Measurements from ENCODE around the gene MRPS5.
"Not testable (repeated sequence)": the region's sequence is repeated elsewhere in the genome, so short reads cannot be mapped to it uniquely, and the experiment has no call there.

Gene MRPS5

DNA sequence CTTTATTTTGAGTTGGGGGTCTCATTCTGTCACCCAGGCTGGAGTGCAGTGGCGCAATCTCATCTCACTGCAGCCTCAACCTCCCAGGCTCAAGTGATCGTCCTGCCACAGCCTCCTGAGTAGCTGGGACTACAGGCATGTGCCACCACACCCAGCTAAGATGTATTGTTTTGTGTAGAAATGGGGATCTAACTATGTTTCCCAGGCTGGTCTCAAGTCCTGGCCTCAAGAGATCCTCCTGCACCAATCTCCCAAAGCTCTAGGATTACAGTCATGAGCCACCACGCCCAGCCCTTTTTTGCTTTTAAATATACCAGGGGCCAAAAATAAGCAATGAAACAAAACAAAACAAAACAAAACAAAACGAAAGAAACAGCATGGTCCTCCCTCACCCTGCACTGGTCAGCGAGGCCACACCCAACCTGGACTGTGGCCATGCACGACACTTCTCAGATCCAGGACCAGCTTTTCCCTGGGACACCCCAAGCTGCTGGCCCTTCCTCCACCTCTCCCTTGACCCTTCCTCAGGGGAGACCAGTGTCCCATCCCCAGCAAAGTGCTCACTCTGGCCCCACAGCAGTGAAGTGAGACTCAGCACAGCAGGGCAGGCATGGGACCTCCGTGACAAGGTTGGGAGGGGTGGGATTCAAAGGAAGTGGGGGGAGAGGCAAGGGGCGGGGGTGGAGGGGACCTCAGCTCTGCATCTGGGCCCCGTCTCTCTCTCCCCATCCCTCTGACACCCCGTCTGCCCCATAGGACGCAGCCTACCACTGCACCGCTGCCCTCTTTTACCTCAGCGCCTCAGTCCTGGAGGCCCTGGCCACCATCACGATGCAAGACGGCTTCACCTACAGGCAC, 72.6 kb downstream of the MRPS5 start:
- in situ Hi-C loops (cut with MboI; ENCODE audit: low sequenced_read_pairs): no loop called here

DNA sequence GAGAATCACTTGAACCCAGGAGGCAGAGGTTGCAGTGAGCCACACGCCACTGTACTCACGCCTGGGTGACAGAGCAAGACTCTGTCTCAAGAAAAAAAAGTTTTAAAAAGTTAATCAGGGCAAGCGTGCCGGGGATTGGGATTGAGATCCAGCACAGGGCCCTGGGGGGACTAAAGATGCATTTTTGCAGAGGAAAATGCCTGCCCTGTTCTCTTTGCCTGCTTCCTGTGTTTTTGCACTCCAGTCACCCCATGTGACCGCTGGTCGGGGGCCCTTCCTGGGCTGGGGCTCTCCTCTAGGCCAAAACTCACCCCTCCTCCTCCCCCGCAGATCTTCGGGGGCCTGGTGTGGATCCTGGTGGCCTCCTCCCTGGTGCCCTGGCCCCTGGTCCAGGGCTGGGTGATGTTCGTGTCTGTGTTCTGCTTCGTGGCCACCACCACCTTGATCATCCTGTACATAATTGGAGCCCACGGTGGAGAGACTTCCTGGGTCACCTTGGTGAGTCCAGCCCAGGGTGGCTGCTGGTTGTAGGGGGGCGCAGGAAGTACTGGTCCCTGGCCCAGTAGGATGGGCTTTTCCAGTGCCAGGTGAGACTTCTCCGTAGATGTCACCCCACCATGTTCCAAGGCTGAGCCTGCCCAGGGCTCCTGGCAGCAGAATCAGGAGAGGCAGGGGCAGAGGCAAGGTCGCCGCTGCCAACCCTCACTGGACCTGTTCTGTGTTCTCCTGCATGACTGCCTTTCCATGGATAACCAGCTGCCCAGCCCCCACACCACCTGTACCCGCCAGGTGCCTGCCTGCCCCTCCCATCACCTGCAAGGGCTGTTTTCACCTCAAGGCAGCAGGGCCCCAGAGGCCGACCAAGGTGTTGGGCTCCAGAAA, 73.7 kb downstream of the MRPS5 start:
- in situ Hi-C loops (cut with MboI; ENCODE audit: low sequenced_read_pairs): no loop called here

DNA sequence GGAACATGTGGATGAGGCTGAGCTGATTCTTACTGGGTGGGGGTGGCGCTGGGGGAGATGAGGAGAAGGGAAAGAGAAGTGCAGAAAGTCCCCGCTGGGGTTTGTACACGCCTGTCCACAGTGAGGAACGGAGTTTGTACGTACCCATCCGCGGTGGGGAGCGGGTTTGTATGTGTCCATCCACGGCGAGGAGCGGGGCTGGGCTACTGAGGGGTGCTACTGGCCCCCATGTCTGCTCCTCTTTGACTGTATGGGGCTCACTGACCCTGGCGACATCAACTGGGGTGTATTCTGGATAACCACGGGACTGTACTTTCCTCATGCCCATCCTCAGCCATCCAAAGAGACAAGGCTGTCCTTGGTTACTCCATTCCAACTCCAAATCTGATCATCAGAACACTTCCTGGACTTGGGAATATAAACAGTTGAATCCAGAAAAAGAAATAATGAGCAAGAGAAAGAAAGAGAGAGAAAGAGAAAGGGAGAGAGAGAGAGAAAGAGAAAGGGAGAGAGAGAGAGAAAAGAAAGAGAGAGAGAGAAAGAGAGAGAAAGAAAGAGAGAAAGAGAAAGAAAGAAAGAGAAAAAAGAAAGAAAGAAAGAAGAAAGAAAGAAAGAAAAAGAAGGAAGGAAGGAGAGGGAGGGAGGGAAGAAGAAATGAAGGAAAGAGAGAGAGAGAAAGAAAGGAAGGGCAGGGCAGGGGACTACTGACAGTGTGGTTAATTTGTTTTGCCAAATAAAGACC, 75.1 kb downstream of the MRPS5 start:
- in situ Hi-C loops (cut with MboI; ENCODE audit: low sequenced_read_pairs): no loop called here

DNA sequence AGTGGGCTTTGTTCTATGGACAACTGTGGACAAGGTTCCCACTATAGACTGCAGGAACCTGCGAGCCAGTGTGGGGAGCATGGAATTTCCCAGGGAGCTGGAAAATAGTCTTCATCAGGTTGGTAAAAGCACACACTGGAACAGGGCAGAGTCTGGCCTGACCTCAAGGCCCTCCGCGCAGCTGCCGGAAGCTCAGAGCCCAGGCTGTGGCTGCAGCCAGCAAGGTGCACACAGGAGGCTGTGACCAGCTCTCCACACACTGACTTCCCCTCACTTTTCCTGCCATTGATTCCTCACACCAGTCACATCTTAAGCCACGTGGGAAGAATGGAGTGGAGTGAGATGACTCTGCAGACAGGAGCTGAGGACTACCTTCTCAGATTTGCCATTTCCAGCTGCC, 77.0 kb downstream of the MRPS5 start:
- in situ Hi-C loops (cut with MboI; ENCODE audit: low sequenced_read_pairs): no loop called here

DNA sequence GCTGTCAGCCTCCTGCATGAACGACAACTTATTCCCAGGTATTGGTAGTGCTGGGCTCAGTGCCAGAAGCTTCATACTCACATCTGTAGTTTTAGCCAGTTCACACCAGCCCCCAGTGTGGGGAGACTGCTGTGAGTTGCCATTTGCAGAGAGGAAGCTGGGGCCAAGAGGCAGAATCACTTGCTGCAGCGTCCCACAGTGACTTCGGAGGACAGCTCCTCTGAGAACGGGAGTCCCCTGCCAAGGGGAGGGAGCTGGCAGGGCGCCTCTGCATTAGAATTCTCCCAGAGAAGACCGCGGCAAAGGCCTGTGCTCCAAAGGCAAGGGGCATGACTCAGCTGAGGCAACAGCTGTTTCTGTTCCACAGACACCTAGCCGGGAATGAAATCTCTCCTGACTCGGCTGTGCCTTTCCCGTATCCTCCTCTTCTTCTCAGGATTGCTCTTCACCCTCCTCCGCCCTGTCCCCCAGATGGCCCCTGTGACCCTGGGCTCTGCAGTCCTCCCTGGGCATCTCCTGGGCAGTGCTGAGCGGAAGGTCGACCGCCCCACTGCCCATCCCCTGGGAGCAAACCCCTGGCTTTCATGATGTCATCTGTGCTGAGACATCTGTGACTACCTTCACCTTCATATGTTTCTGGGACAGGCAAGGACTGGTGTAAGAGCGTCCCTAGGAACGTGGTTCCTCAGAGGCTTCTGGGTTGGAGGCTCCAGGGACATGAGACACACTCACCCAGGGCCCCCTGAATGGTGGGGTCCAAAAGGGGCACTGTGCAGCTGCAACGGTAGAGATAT, 78.1 kb downstream of the MRPS5 start:
- in situ Hi-C loops (cut with MboI; ENCODE audit: low sequenced_read_pairs): no loop called here

DNA sequence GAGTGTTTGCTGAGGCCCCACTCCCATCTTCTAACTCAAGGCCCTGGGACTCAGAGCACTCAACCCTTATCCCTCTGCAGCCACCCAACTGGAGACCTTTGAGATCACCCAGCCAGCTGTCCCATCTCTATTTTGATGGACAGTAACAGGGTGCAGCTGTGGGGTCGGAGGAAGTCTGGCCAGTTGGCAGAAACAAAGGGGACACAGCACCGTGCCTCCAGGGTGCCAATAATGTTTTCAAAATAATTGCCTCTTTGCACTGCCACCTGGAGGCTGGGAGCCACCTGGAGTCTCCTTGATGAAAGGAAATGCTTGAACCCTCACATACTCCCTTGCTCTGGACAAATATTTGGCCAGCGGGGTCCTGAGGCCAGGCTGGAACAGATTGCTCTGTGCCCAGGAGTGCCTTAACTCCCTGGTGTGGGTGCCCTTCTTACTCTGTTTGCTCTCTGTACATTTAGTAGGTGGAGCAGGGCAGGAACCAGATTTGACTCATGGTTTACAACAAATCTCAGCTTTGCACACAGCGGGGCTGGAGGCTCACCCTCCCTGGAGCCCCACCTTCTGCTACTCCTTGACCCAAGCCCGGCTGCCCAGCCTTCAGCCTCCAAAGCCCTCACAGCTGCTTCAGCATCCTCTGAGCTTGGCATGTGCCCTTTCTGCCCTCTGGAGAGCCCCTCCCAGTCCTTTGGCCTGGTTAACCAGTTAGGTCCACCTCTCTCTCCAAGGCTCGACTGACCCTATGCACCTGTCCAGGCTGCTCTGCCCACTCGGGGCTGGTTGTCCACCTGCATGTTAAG, 78.9 kb downstream of the MRPS5 start:
- in situ Hi-C loops (cut with MboI; ENCODE audit: low sequenced_read_pairs): no loop called here

DNA sequence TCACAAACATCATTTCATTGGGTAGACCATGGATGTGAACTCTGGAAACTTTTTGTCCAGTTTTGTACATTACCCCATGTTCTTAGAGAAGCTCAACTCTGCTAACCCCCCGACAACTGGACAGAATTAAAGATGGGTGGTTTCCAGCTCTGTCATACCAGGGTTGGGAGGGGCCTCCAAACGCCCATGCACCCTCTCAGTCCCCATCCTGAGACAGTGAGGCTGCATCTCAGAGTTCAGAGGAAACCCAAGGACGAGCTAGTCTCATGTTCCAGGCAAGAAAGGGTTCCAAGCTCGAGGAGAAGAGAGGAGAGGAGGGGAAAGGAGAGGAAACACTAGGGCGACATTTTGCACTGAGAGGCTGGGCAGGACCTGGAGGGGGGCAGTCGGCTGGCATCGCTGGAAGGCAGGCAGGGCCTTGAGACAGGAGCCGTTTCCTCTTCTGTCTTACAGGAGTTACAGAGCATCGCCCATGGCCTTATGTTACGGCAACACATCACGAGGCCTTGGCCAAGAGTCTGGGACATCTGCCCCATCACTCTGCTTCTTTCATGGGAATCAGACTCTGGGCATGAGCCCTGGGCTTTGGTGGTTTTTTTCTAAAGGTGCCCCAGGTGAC, 79.7 kb downstream of the MRPS5 start:
- in situ Hi-C loops (cut with MboI; ENCODE audit: low sequenced_read_pairs): no loop called here

DNA sequence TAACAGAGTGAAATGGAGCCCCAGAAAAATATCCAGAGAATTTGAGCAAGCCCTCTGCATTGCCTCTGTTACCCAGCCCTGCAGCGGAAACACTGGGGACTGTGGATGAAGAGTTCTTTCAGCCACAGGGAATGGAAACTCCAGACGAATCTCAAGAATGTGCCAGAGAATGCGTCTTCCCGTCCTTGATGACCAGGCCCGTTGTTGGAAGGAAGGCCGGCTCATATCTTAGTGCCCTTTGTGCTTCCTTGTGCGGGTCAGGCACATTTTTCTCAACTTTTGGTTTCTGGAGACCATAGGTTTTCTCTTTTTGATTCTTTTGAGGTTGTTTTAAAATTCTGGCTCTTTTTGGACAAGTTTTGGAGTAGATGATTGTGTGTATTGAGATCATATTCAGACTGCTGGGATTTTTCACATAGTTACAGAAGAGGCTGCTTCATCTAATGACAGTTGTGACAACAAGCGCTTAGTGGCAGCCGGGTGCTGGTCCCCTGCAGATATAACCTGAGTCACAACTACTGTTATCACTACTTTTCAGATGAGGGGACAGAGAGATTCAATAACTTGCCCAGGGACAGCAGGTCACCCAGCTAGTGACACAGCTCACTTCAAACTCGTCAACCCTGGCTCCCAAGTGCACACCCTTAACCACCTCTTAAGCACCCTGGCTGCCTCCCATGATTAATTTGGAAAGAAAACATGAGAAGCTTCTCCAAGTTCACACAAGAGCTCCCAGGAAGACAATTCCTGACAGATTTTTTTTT, 80.4 kb downstream of the MRPS5 start:
- in situ Hi-C loops (cut with MboI; ENCODE audit: low sequenced_read_pairs): no loop called here

DNA sequence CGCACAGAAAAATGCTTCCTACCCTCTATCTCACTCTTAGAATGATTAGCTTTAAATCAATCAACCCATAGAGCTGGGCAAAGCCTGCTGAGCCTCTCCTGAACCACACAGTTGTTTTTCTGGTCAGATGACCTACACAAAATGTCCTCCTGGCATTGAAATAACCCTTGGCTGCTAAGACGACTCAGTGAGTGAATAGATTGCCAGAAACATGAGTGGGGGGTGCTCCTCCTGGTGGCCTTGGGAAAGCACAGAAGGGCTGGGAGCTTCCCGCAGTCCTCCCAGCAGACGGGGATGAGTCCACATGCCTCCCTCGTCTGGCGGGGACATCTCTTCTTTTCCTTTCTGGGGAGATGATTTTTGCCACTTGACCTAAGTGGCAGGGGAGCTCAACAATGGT, 81.2 kb downstream of the MRPS5 start:
- in situ Hi-C loops (cut with MboI; ENCODE audit: low sequenced_read_pairs): no loop called here

DNA sequence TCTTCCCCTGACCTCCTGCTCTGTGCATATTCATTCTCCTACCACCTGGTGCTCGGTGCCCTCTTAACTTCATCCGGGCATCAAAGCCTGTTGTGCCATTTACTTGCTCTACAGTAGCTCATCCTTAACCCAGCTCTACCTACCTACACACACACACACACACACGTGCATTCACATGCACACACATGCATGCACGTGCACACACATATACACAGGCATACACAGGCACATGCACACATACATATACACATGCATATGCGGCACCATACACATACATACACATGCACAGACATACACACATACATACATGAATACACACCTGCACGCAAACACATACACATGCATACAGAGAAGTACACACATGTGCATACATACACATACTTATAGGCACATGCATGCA, 81.6 kb downstream of the MRPS5 start:
- in situ Hi-C loops (cut with MboI; ENCODE audit: low sequenced_read_pairs): no loop called here

DNA sequence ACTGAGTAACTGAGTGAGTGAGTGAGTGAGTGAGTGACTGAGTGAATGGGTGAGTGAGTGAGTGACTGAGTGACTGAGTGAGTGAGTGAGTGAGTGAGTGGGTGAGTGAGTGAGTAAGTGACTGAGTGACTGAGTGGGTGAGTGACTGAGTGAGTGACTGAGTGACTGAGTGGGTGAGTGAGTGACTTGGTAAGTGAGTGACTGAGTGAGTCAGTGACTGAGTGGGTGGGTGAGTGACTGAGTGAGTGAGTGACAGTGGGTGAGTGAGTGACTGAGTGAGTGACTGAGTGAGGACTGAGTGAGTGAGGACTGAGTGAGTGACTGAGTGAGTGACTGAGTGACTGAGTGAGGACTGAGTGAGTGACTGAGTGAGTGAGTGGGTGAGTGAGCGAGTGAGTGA, 82.2 kb downstream of the MRPS5 start:
- in situ Hi-C loops (cut with MboI; ENCODE audit: low sequenced_read_pairs): no loop called here

DNA sequence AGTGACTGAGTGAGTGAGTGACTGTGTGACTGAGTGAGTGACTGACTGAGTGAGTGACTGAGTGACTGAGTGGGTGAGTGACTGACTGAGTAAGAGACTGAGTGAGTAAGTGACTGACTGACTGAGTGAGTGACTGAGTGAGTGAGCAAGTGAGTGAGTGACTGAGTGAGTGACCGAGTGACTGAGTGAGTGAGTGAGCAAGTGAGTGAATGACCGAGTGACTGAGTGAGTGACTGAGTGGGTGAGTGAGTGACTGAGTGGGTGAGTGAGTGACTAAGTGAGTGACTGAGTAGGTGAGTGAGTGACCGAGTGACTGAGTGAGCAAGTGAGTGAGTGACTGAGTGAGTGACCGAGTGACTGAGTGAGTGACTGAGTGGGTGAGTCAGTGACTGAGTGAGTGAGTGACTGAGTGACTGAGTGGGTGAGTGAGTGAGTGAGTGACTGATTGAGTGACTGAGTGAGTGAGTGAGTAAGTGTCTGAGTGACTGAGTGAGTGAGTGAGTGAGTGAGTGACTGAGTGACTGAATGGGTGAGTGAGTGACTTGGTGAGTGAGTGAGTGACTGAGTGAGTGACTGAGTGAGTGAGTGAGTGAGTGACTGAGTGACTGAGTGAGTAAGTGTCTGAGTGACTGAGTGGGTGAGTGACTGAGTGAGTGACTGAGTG, 82.8 kb downstream of the MRPS5 start:
- in situ Hi-C loops (cut with MboI; ENCODE audit: low sequenced_read_pairs): no loop called here

DNA sequence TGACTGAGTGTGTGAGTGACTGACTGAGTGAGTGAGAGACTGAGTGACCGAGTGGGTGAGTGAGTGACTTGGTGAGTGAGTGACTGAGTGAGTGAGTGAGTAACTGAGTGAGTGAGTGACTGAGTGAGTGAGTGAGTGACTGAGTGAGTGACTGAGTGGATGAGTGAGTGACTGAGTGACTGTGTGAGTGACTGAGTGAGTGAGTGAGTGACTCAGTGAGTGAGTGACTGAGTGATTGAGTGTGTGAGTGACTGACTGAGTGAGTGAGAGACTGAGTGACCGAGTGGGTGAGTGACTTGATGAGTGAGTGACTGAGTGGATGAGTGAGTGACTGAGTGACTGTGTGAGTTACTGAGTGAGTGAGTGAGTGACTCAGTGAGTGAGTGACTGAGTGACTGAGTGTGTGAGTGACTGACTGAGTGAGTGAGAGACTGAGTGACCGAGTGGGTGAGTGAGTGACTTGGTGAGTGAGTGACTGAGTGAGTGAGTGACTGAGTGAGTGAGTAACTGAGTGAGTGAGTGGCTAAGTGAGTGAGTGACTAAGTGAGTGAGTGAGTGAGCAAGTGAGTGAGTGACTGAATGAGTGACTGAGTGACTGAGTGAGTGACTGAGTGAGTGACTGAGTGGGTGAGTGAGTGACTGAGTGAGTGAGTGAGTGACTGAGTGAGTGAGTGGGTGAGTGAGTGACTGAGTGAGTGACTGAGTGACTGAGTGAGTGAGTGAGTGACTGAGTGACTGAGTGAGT, 83.6 kb downstream of the MRPS5 start:
- in situ Hi-C loops (cut with MboI; ENCODE audit: low sequenced_read_pairs): not testable (repeated sequence)

DNA sequence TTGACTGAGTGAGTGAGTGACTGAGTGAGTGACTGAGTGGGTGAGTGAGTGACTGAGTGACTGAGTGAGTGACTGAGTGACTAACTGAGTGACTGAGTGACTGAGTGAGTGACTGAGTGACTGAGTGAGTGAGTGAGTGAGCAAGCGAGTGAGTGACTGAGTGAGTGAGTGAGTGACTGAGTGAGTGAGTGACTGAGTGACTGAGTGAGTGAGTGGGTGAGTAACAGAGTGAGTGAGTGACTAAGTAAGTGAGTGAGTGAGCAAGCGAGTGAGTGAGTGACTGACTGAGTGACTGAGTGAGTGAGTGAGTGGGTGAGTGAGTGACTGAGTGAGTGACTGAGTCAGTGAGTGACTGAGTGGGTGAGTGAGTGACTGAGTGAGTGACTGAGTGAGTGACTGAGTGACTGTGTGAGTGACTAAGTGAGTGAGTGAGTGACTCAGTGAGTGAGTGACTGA, 84.2 kb downstream of the MRPS5 start:
- in situ Hi-C loops (cut with MboI; ENCODE audit: low sequenced_read_pairs): no loop called here

DNA sequence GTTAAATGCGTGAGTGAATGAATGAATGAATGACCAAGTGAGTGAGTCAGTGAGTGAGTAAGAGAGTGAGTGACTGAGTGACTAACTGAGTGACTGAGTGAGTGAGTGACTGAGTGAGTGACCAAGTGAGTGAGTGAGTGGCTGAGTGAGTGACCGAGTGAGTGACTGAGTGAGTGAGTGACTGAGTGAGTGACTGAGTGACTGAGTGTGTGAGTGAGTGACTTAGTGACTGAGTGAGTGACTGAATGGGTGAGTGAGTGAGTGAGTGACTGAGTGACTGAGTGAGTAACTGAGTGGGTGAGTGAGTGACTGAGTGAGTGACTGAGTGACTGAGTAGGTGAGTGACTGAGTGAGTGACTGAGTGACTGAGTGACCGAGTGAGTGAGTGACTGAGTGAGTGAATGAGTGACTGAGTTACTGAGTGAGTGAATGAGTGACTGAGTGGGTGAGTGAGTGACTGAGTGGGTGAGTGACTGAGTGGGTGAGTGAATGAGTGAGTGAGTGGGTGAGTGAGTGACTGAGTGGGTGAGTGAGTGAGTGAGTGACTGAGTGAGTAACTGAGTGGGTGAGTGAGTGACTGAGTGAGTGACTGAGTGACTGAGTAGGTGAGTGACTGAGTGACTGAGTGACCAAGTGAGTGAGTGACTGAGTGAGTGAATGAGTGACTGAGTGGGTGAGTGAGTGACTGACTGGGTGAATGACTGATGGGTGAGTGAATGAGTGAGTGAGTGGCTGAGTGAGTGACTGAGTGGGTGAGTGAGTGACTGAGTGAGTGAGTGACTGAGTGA, 84.8 kb downstream of the MRPS5 start:
- in situ Hi-C loops (cut with MboI; ENCODE audit: low sequenced_read_pairs): no loop called here
